ENCODE results near the gene ORM2. TPM values are rescaled to one million over a fixed set of nuclear protein-coding genes. Genes with fewer than 3 reads are reported as not detected.

Gene ORM2
- total and polyA plus RNA-seq, 2 of the 4 experiments (the other 2 are of a cell fraction): not detected

GRCh38 chr9:114374936-114375335 lies 45.3 kb downstream of the ORM2 start:
- intact Hi-C loops (cut with micrococcal nuclease) (no loop called here), dilution Hi-C loops (cut with HindIII; ENCODE audit: low sequenced_read_pairs, unreplicated experiment) (no loop called here), in situ Hi-C loops (cut with MboI; ENCODE audit: low sequenced_read_pairs) (no loop called here)
- Histone ChIP-seq H4K8ac (ENCODE audit: low read depth in 2 of 2, low read length in 2 of 2) (no peak overlapping the region), H3K9me1 (ENCODE audit: insufficient read depth, low read length) (peaks cover 9% of the 10 kb centered on the region), H3K9me3 (ENCODE audit: control insufficient read depth, insufficient read depth, low read length) (no peaks in the 10 kb centered on the region), H2AK5ac (ENCODE audit: low read depth, low read length) (no peak overlapping the region), H4K5ac (ENCODE audit: low read depth, low read length) (no peak overlapping the region), H2AFZ (replicated peaks; ENCODE audit: low read length, poor library complexity) (no peak overlapping the region), H3K27me3 (ENCODE audit: control insufficient read depth, insufficient read depth, low read length) (no peaks in the 10 kb centered on the region), H3K79me1 (ENCODE audit: low read depth in 1 of 2, low read length in 2 of 2) (peaks cover 12 to 19% of the 10 kb centered on the region in 2 experiments), H3K56ac (ENCODE audit: extremely low read depth, insufficient read depth, low read length) (no peak overlapping the region), H2BK120ac (ENCODE audit: low read depth, low read length) (no peak overlapping the region), H3K4me1 (ENCODE audit: control insufficient read depth, insufficient read depth, low read length) (no peaks in the 10 kb centered on the region), H3K36me3 (ENCODE audit: control insufficient read depth, insufficient read depth, low read length) (peaks cover 47% of the 10 kb centered on the region), H2BK15ac (ENCODE audit: low read depth, low read length) (no peak overlapping the region), H4K91ac (ENCODE audit: insufficient read depth, low read depth, low read length) (no peak overlapping the region), H3K27ac (ENCODE audit: insufficient read depth, low read length) (no peak overlapping the region), H3K4me3 (ENCODE audit: insufficient read depth, low read depth, low read length) (no peak overlapping the region), H3K14ac (replicated peaks; ENCODE audit: low read depth, low read length) (no peak overlapping the region), H2BK20ac (ENCODE audit: low read depth, low read length) (no peak overlapping the region), H2AK9ac (replicated peaks; ENCODE audit: low read depth, low read length, poor library complexity) (no peak overlapping the region), H3K9ac (ENCODE audit: low read depth, low read length) (no peak overlapping the region), H3K4ac (ENCODE audit: low read depth, low read length) (no peak overlapping the region), H2BK5ac (ENCODE audit: low read depth, low read length, poor library complexity, severe bottlenecking) (no peak overlapping the region), H3K4me2 (ENCODE audit: low read depth, low read length) (no peak overlapping the region), H3K18ac (ENCODE audit: low read depth, low read length) (no peak overlapping the region), H4K20me1 (ENCODE audit: insufficient read depth, low read length) (peaks cover 6% of the 10 kb centered on the region; the same call in 1 of the 2 replicates), H3K23ac (ENCODE audit: low read depth, low read length) (no peak overlapping the region)
- POLR2A ChIA-PET (ENCODE audit: unreplicated experiment): no interaction called here
- CTCF ChIA-PET: no interaction called here
- BruUV-seq (replicated peaks): no TSS peak
- DNase-seq: no peak
- whole genome bisulfite sequencing, 2 experiments (ENCODE audit: extremely low coverage in 2 of 2, insufficient read length in 1 of 2): 88% methylated on average over 5 of the region's 9 CpGs; no CpG with 5 or more reads in 1 of the 2 experiments
- TF ChIP-seq ELK1 (IDR thresholded peaks at IDR 0.05; ENCODE audit: borderline replicate concordance, low read depth, low read length) (no peak), RFX5 (IDR thresholded peaks at IDR 0.05; ENCODE audit: low read depth, low read length) (no peak), BHLHE40 (IDR thresholded peaks at IDR 0.05; ENCODE audit: low read depth, low read length) (no peak), RCOR1 (IDR thresholded peaks at IDR 0.05; ENCODE audit: insufficient replicate concordance, low read length) (no peak), CHD1 (IDR thresholded peaks at IDR 0.05; ENCODE audit: low read depth, low read length) (no peak), MAFK (IDR thresholded peaks at IDR 0.05; ENCODE audit: low read depth, low read length) (no peak), MXI1 (IDR thresholded peaks at IDR 0.05; ENCODE audit: borderline replicate concordance, low read depth, low read length) (no peak)
- ATAC-seq (ENCODE audit: low read depth): no peak

All from IMR-90 (cell line).